ENCODE measurements around the gene BRSK2.
"Not testable (repeated sequence)": the region's sequence is repeated elsewhere in the genome, so short reads cannot be mapped to it uniquely, and the experiment has no call there.

The BRSK2 gene

GRCh38 chr11:1404461-1405185 lies 14.9 kb downstream of the BRSK2 start:
- TF ChIP-seq CTCF (conservative IDR thresholded peaks at IDR 0.05), result no peak

GRCh38 chr11:1405186-1406020 lies 15.7 kb downstream of the BRSK2 start:
- no peak overlapping the region for H3K27ac ChIP-seq
- TF ChIP-seq CTCF (conservative IDR thresholded peaks at IDR 0.05), result no peak

More at GRCh38 chr11:1404461-1405185, 14.9 kb downstream of the BRSK2 start:
- H3K27ac ChIP-seq, result no peak overlapping the region

GRCh38 chr11:1406571-1407485 lies 17.1 kb downstream of the BRSK2 start:
- no peak for TF ChIP-seq CTCF (conservative IDR thresholded peaks at IDR 0.05)
- no peak overlapping the region for H3K27ac ChIP-seq

GRCh38 chr11:1407668-1408067 lies 17.9 kb downstream of the BRSK2 start:
- H3K27ac ChIP-seq, result no peak overlapping the region
- TF ChIP-seq CTCF (conservative IDR thresholded peaks at IDR 0.05), result no peak

- H3K27ac ChIP-seq, result no peak overlapping the region
- TF ChIP-seq CTCF (conservative IDR thresholded peaks at IDR 0.05), result no peak
These were observed 18.6 kb downstream of the BRSK2 start for GRCh38 chr11:1408346-1408745.

GRCh38 chr11:1409108-1409851 lies 19.5 kb downstream of the BRSK2 start:
- no peak for TF ChIP-seq CTCF (conservative IDR thresholded peaks at IDR 0.05)
- no peak overlapping the region for H3K27ac ChIP-seq

- not testable (repeated sequence) for H3K27ac ChIP-seq
These were observed 20.1 kb downstream of the BRSK2 start for GRCh38 chr11:1409852-1410125.

All from VCaP (cell line).